Large intestine (tissue), 3 donors: Measurements from ENCODE around the gene ENG. TPM values are rescaled to one million over a fixed set of nuclear protein-coding genes. Genes with fewer than 3 reads are reported as not detected.

Experiments used
- DNase-seq, 2 donors: peaks; one replicate each; pipeline versions ENCODE4 v3.0.0 to v3.0.0-alpha.2; 2013
- H3K27ac ChIP-seq: one replicate; pipeline ENCODE4 v1.5.1; 2013; ENCODE audit warnings: low read length
- H3K27me3 ChIP-seq: 2 replicates; pipeline ENCODE4 v1.6.1; 2013; ENCODE audit warnings: low read length; ENCODE audit not compliant: control insufficient read depth, insufficient read depth
- H3K36me3 ChIP-seq: 2 replicates; pipeline ENCODE4 v1.6.1; 2013; ENCODE audit warnings: low read length; ENCODE audit not compliant: control insufficient read depth, insufficient read depth
- H3K4me1 ChIP-seq: one replicate; pipeline ENCODE4 v1.6.1; 2013; ENCODE audit warnings: low read length; ENCODE audit not compliant: control insufficient read depth, insufficient read depth
- H3K4me3 ChIP-seq: one replicate; pipeline ENCODE4 v1.5.1; 2013; ENCODE audit warnings: low read length
- H3K9me3 ChIP-seq: one replicate; pipeline ENCODE4 v1.6.1; 2013; ENCODE audit warnings: mild to moderate bottlenecking, low read depth, low read length, moderate library complexity; ENCODE audit not compliant: control insufficient read depth
- WGBS: methylation state at CpG from one replicate; pipeline ENCODE4 v1.1.5; 2013; ENCODE audit warnings: low lambda C conversion rate; ENCODE audit not compliant: insufficient coverage; 5-methylcytosine and 5-hydroxymethylcytosine counted together
- polyA plus RNA-seq: library from polyadenylated mRNA; unstranded; fragments of 120-200 nt; gene quantifications from one replicate; pipeline ENCODE4 v1.2.1, GENCODE V29; 2013

Gene ENG
- polyA plus RNA-seq, 1 donor: 21.6 TPM

GRCh38 chr9:127878652-127879390 lies 24.4 kb upstream of the ENG start:
- no peaks in the 10 kb centered on the region for H3K9me3 ChIP-seq
- WGBS: no CpG with 5 or more reads among the region's 8 CpGs
- no peak overlapping the region for H3K27ac ChIP-seq
- H3K4me1 ChIP-seq: peaks cover 11% of the 10 kb centered on the region
- H3K27me3 ChIP-seq: peaks cover 12% of the 10 kb centered on the region
- no peaks in the 10 kb centered on the region for H3K36me3 ChIP-seq
- H3K4me3 ChIP-seq: no peak overlapping the region
- DNase-seq: no peak

DNA sequence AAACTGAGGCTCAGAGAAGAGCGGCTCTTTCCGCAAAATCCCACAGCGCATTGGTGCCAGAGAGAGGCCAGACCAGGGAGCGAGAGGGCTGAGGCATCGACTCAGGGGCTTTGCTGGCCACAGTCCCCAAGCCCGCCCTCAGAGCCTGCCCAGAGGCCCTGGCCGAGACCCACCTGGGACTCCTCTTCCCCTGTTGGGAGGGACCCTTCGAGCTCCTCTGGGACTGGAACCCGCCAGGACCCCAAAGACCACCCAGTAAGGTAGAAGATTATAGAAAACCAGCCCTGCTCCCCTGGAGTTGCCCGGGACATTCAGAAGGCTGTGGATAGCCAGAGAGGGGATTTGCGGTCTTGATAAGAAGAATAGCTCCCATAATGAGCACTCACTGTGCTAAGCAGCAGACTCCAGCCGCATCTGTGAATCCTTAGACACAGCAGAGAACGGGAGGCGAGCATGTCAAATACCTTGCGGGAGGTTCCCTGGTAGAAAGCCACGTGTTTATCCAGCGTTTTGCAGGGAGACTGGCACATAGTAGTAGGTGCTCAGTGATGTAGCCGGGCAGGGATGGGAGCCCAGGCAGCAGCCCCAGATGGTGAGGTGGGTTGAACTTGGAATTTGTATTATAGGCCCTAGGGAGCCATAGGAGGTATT lies 23.7 kb upstream of the ENG start:
- no CpG with 5 or more reads among the region's 18 CpGs for WGBS
- no peak for DNase-seq
- Histone ChIP-seq H3K27me3 (peaks cover 12% of the 10 kb centered on the region), H3K4me1 (peaks cover 11% of the 10 kb centered on the region), H3K36me3 (no peaks in the 10 kb centered on the region), H3K27ac (no peak overlapping the region), H3K4me3 (peak overlapping the region; percentile 51), H3K9me3 (no peaks in the 10 kb centered on the region)

DNA sequence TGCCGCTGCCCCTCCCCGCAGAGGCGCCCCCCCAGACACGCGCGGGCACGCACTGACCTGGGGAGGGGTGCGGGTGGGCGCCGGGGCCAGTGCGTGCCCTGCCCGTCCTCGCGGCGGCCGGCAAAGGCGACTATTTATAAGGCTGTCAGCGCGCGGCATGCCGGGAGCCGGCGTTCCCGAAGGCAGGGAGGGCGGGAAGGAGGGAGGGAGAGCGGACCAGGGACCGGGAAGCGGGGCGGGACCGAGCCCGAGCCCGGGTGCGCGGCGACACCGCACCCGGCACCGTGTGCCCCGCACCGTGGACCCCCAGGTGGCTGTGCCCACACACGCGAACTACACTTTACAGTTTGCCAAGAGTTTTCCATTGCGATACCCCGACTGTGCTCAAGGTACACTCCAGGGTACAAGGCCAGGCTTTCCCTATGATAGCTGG lies 23.1 kb upstream of the ENG start, which contains the start of gene AK1:
TSS of gene AK1 (minus strand) at position 110 of the 433 bp plus-strand sequence. CDS start 3,058 bp downstream, outside the sequence.
- WGBS: no CpG with 5 or more reads among the region's 44 CpGs
- Histone ChIP-seq H3K27ac (no peak within 1 kb of the TSS), H3K36me3 (no peaks in the 10 kb centered on the region), H3K27me3 (peaks cover 12% of the 10 kb centered on the region), H3K4me1 (peaks cover 11% of the 10 kb centered on the region), H3K9me3 (no peaks in the 10 kb centered on the region), H3K4me3 (peak within 1 kb of the TSS; percentile 51)
- peak in 1 of 2 donors; percentile 68 for DNase-seq

- Histone ChIP-seq H3K4me1 (peaks cover 11% of the 10 kb centered on the region), H3K27ac (no peak overlapping the region), H3K27me3 (peaks cover 12% of the 10 kb centered on the region), H3K9me3 (no peaks in the 10 kb centered on the region), H3K36me3 (no peaks in the 10 kb centered on the region), H3K4me3 (peak overlapping the region; percentile 38)
- no peak for DNase-seq
- no CpG with 5 or more reads among the region's 26 CpGs for WGBS
Observed at GRCh38 chr9:127876764-127877562, 22.5 kb upstream of the ENG start.

- Histone ChIP-seq H3K36me3 (no peaks in the 10 kb centered on the region), H3K4me3 (no peak overlapping the region), H3K27me3 (peaks cover 12% of the 10 kb centered on the region), H3K4me1 (peaks cover 11% of the 10 kb centered on the region), H3K27ac (no peak overlapping the region), H3K9me3 (no peaks in the 10 kb centered on the region)
- no CpG with 5 or more reads among the region's 14 CpGs for WGBS
- no peak for DNase-seq
Observed at GRCh38 chr9:127876026-127876763, 21.7 kb upstream of the ENG start.

GRCh38 chr9:127875306-127875966 lies 21.0 kb upstream of the ENG start:
- Histone ChIP-seq H3K27ac (no peak overlapping the region), H3K9me3 (no peaks in the 10 kb centered on the region), H3K27me3 (peaks cover 12% of the 10 kb centered on the region), H3K4me3 (no peak overlapping the region), H3K36me3 (no peaks in the 10 kb centered on the region), H3K4me1 (peaks cover 11% of the 10 kb centered on the region)
- DNase-seq: no peak
- no CpG with 5 or more reads among the region's 10 CpGs for WGBS

- H3K9me3 ChIP-seq: no peaks in the 10 kb centered on the region
- DNase-seq: no peak
- no peak overlapping the region for H3K27ac ChIP-seq
- H3K4me1 ChIP-seq: peaks cover 11% of the 10 kb centered on the region
- WGBS: no CpG with 5 or more reads among the region's 19 CpGs
- H3K36me3 ChIP-seq: no peaks in the 10 kb centered on the region
- no peak overlapping the region for H3K4me3 ChIP-seq
- peaks cover 12% of the 10 kb centered on the region for H3K27me3 ChIP-seq
Observed at GRCh38 chr9:127874301-127875221, 20.1 kb upstream of the ENG start.

GRCh38 chr9:127873886-127874285 lies 19.4 kb upstream of the ENG start:
- H3K9me3 ChIP-seq: no peaks in the 10 kb centered on the region
- peaks cover 12% of the 10 kb centered on the region for H3K27me3 ChIP-seq
- no peaks in the 10 kb centered on the region for H3K36me3 ChIP-seq
- no peak for DNase-seq
- no peak overlapping the region for H3K4me3 ChIP-seq
- no CpG with 5 or more reads among the region's 10 CpGs for WGBS
- H3K27ac ChIP-seq: no peak overlapping the region
- peaks cover 11% of the 10 kb centered on the region for H3K4me1 ChIP-seq

DNA sequence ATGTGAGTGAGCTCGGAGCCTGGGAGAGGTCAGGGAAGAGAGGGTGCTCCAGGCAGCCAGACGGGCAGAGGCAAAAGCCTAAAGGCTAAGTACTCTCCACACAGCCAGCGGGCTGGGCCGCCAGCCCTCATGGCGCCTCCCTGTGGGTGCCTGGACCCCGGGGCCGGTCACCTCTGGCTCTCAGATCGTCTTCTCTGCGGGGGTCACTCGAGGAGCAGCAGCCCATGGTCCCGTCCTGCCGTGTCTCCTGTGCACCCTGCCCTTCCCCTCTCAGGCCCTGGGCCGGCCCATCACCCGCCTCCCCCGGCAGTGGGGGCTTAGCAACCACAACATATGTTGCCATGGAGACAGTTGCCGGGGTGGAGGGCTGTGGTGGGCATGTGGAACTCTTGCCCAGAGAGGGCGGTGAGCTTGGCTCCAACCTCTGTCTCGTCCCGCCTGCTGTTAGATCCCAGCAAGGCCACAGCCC lies 18.8 kb upstream of the ENG start:
- H3K36me3 ChIP-seq: no peaks in the 10 kb centered on the region
- H3K27ac ChIP-seq: no peak overlapping the region
- H3K9me3 ChIP-seq: no peaks in the 10 kb centered on the region
- no peak for DNase-seq
- WGBS: no CpG with 5 or more reads among the region's 19 CpGs
- H3K27me3 ChIP-seq: peaks cover 6% of the 10 kb centered on the region
- H3K4me3 ChIP-seq: no peak overlapping the region
- H3K4me1 ChIP-seq: peaks cover 11% of the 10 kb centered on the region
